Ishikawa (cell line): Measurements from ENCODE around the gene THAP12.

Experiments
- CEBPB ChIP-seq: IDR thresholded peaks from 2 replicates; pipeline ENCODE4 v1.6.1; 2012
- CREB1 ChIP-seq: IDR thresholded peaks from 2 replicates; pipeline ENCODE4 v1.6.1; 2012; ENCODE audit warnings: low read depth
- EGR1 ChIP-seq: IDR thresholded peaks from 2 replicates; pipeline ENCODE4 v1.6.1; 2012
- EP300 ChIP-seq: IDR thresholded peaks from 2 replicates; pipeline ENCODE4 v1.6.1; 2012; ENCODE audit warnings: borderline replicate concordance
- FOXM1 ChIP-seq: IDR thresholded peaks from 2 replicates; pipeline ENCODE4 v1.6.1; 2012; ENCODE audit warnings: low read depth, borderline replicate concordance
- NFIC ChIP-seq: IDR thresholded peaks from 2 replicates; pipeline ENCODE4 v1.6.1; 2012
- RAD21 ChIP-seq: IDR thresholded peaks from 2 replicates; pipeline ENCODE4 v1.6.1; 2012; ENCODE audit warnings: low read depth
- TAF1 ChIP-seq: IDR thresholded peaks from 2 replicates; pipeline ENCODE4 v1.6.1; 2012; ENCODE audit warnings: low read depth, mild to moderate bottlenecking
- TCF12 ChIP-seq: IDR thresholded peaks from 2 replicates; pipeline ENCODE4 v1.6.1; 2012; ENCODE audit warnings: low read depth
- TEAD4 ChIP-seq: IDR thresholded peaks from 2 replicates; pipeline ENCODE4 v1.6.1; 2012
- YY1 ChIP-seq: IDR thresholded peaks from 2 replicates; pipeline ENCODE4 v1.6.1; 2012; ENCODE audit warnings: low read depth
- ZBTB7A ChIP-seq: IDR thresholded peaks from 2 replicates; pipeline ENCODE4 v1.6.1; 2012; ENCODE audit warnings: low read depth
- TF ChIP-seq, protein P1 (sequence below): IDR thresholded peaks from 2 replicates; pipeline ENCODE4 v1.6.1; 2012
- TF ChIP-seq, protein P2 (sequence below): IDR thresholded peaks from 2 replicates; pipeline ENCODE4 v1.6.1; 2012; ENCODE audit warnings: low read depth, mild to moderate bottlenecking
- TF ChIP-seq, protein P3 (sequence below): IDR thresholded peaks from 2 replicates; pipeline ENCODE4 v1.6.1; 2012

The THAP12 gene

DNA sequence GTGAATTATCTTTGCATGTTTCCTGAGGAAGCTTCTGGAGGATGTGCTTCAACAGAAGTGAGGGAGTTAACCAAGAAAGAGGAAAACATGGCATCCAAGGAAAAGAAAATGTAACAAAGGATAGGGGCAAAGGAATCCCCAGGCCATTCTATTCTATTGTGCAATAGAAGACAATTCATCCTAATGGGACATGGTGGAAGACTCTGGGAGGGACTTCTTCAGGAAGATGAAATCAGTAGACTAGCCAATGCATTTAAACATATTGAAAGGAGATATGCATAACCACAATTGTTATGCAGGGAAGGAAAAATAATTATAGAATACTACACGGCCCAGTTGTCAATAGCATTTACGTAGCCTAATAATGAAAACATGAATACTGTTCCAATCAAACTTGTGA, 55.7 kb downstream of the THAP12 start:
- TF ChIP-seq FOXM1 (no peak), TAF1 (no peak), TEAD4 (no peak), CREB1 (no peak), ZBTB7A (no peak), TCF12 (no peak), EP300 (no peak), RAD21 (no peak), EGR1 (no peak), YY1 (no peak), NFIC (no peak), CEBPB (no peak)
- TF ChIP-seq, protein P1, sequence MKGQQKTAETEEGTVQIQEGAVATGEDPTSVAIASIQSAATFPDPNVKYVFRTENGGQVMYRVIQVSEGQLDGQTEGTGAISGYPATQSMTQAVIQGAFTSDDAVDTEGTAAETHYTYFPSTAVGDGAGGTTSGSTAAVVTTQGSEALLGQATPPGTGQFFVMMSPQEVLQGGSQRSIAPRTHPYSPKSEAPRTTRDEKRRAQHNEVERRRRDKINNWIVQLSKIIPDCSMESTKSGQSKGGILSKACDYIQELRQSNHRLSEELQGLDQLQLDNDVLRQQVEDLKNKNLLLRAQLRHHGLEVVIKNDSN, result no peak
- TF ChIP-seq, protein P2, sequence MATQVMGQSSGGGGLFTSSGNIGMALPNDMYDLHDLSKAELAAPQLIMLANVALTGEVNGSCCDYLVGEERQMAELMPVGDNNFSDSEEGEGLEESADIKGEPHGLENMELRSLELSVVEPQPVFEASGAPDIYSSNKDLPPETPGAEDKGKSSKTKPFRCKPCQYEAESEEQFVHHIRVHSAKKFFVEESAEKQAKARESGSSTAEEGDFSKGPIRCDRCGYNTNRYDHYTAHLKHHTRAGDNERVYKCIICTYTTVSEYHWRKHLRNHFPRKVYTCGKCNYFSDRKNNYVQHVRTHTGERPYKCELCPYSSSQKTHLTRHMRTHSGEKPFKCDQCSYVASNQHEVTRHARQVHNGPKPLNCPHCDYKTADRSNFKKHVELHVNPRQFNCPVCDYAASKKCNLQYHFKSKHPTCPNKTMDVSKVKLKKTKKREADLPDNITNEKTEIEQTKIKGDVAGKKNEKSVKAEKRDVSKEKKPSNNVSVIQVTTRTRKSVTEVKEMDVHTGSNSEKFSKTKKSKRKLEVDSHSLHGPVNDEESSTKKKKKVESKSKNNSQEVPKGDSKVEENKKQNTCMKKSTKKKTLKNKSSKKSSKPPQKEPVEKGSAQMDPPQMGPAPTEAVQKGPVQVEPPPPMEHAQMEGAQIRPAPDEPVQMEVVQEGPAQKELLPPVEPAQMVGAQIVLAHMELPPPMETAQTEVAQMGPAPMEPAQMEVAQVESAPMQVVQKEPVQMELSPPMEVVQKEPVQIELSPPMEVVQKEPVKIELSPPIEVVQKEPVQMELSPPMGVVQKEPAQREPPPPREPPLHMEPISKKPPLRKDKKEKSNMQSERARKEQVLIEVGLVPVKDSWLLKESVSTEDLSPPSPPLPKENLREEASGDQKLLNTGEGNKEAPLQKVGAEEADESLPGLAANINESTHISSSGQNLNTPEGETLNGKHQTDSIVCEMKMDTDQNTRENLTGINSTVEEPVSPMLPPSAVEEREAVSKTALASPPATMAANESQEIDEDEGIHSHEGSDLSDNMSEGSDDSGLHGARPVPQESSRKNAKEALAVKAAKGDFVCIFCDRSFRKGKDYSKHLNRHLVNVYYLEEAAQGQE, result no peak
- TF ChIP-seq, protein P3, sequence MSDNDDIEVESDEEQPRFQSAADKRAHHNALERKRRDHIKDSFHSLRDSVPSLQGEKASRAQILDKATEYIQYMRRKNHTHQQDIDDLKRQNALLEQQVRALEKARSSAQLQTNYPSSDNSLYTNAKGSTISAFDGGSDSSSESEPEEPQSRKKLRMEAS, result no peak

DNA sequence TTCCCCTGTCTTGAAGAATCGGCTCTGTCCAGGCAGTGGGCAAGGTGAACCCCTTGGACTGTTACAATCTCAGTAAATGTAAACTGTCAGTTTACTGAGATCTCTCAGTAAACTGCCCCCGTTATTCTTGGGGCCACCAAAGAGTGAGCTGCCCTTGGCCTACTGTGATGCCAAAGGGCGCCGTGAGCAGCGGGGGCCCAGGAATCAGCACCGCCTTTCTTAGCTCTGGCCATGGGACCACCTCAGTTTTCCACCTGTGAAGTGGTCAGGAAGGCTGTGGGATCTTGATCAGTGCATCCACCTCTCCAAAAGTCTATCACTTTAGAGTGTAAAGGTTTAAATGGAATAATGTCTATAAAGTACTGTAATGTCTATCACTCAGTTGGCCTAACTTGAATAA, 57.1 kb downstream of the THAP12 start:
- TF ChIP-seq, protein P2, result no peak
- TF ChIP-seq TEAD4 (no peak), CEBPB (no peak), EP300 (no peak), ZBTB7A (no peak), EGR1 (no peak), NFIC (no peak)
- TF ChIP-seq, protein P3, result no peak

DNA sequence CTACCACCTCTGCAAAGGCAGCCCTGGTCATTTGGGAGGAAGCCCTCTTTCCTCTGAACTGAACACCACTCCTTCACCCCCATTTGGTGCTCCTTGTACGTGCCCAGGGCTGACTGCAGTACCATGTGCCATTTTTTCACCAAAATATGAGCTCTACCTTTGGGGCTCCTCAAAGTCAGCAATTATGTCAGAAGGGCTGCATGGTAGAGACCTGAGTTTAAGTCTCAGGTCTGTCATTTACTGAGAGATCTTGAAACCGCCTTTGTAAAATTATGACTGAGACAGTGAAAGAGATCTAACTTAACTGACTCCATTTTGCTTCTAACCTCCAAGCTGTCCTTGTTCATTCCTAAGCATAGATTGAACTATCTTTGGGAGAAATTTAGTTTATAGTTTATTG, 58.0 kb downstream of the THAP12 start:
- TF ChIP-seq RAD21 (no peak), YY1 (no peak)

DNA sequence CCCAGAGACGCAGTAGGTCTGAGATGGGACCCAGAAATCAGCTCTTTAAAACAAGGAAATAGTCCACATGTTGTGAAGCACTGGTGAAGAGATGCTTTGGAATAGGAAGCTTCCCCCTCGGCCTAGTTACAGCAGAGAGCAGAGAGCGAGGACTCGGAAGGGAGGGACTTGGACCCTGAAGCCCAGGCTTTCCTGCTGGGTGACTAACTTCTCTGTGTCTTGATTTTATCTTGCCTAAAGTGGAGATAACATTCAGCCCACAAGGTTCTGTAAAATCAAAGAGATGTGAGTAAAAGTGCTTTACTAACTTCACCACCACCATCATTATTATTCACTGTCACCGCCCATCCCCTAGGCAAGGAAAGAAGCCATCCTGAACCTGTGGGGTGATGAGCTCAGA, 58.4 kb downstream of the THAP12 start:
- TF ChIP-seq, protein P1, result no peak
- TF ChIP-seq FOXM1, result no peak
- TF ChIP-seq YY1, result no peak
- no peak for TF ChIP-seq RAD21
- no peak for TF ChIP-seq TEAD4
- no peak for TF ChIP-seq CREB1
- no peak for TF ChIP-seq ZBTB7A
- TF ChIP-seq NFIC, result no peak
- no peak for TF ChIP-seq TAF1
- no peak for TF ChIP-seq EP300
- no peak for TF ChIP-seq TCF12
- TF ChIP-seq, protein P3, result no peak
- no peak for TF ChIP-seq EGR1
- TF ChIP-seq CEBPB, result no peak
- TF ChIP-seq, protein P2, result no peak
